Stimulated activated CD4-positive, alpha-beta T cell treated with anti-CD3 and anti-CD28 coated beads, Interleukin-1b, Interleukin-23, amount 100 ng/mL, for 4 hours (primary cell): ENCODE data around the gene IGF1.
"Not testable (repeated sequence)": the region's sequence is repeated elsewhere in the genome, so short reads cannot be mapped to it uniquely, and the experiment has no call there.

Source experiments
- DNase-seq, 2 donors: peaks; one replicate each; pipeline ENCODE4 v3.0.0-alpha.2; 2020; ENCODE audit warnings: low read depth in 2 of 2

Gene IGF1

GRCh38 chr12:102385343-102385742 lies 95.0 kb downstream of the IGF1 start:
- DNase-seq, result no peak

- DNase-seq, result no peak
Observed at GRCh38 chr12:102379346-102380162, 100.8 kb downstream of the IGF1 start.

- no peak for DNase-seq
Observed at GRCh38 chr12:102376781-102377180, 103.6 kb downstream of the IGF1 start.

GRCh38 chr12:102376181-102376747 lies 104.1 kb downstream of the IGF1 start:
- no peak for DNase-seq

- no peak for DNase-seq
Observed at GRCh38 chr12:102374190-102374589, 106.2 kb downstream of the IGF1 start.

DNA sequence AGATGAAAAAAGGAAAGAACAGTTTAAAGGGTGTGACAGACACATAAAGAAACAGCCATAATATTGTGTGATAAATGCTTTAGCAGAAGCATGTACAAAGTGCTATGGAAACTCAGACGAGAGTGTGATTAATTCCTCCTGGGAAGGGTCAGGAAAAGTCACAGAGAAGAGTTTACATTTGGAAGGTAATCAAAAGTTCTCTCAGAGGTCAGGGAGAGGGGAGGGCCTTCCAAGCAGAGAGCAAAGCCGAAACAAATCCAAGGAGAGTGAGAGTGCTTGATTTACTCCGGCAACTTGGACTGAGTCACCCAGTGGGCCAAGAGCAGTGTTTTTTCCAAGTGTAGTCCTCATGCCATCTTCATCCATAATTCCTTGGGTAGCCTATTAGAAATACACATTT lies 108.3 kb downstream of the IGF1 start:
- DNase-seq, result no peak

DNA sequence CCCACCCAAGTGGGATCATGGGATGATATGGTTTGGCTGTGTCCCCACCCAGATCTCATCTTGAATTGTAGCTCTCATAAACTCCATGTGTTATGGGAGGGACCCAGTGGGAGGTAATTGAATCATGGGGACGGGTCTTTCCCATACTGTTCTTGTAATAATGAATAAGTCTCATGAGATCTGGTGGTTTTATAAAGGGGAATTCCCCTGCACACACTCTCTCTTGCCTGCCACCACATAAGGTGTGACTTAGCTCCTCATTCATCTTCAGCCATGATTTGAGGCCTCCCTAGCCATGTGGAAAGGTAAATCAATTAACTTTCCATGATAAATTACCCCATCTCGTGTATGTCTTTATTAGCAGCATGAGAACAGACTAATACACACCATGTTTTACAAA lies 109.2 kb downstream of the IGF1 start:
- no peak for DNase-seq

DNA sequence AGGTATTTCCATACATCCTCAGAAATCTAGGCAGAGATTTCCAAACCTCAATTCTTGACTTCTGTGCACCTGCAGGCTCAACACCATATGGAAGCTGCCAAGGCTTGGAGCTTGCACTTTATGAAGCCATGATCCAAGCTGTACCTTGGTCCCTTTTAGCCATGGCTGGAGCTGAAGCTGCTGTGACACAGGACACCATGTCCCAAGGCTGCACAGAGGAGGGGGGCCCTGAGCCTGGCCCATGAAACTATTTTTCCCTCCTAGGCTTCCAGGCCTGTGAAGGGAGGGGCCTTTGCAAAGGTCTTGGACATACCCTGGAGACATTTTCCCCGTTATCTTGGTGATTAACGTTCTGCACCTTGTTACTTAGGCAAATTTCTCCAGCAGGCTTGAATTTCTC lies 110.5 kb downstream of the IGF1 start:
- no peak for DNase-seq

DNA sequence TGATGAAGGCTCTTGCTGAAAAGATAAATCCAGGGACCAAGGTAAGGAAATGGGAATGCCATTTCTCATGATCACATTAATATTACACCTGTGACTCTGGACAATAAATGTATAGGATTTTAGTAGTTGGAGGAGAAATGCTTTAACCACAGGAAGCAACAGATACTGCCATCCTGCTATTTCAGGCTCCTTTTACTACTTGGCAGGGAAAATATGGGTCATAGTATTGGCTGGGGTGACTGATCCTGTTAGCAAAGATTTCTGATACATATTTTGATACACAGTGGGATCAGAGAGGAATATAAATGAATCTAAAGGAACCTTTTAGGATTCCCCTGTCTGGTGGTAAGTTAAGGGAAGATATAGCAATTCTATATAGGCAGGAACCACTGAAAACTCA lies 115.0 kb downstream of the IGF1 start:
- no peak for DNase-seq

DNA sequence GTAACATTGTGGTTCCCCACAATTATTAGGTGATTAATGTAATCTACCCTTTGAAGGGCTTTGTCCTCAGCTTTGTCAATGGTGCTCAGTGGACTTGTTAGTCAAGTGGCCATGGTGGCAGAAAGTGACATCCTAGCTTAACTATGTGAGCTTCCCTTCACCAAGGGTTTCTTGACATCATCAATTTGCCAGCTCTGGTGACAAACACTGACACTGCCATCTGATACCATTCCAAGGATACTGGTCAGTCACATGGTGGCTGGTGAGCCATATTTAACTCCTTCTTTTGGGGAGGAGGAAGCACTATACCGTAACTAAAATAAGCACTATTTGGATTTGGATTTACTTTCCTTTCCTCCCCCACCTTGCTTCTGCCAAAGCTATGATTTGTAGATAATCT lies 115.7 kb downstream of the IGF1 start:
- DNase-seq, result no peak

DNA sequence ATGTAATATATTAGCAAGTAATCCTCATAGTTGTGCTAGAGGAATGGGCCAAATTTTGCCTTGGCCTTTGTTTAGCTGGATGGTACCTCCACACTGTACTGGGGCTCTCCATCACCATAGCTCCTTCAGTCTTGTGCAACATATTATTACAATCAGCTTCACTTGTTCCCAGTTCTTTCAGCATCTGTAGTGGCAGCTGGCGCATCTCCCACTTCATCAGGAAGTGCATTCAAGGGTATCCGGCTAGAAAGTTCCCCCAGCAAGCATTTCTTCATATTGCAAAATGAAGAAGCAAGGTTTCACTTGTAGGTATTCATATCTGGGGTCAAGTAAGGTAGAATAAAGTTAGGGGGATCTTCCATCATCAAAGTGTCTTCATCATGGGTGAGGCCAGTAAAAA lies 123.7 kb downstream of the IGF1 start:
- DNase-seq, result no peak

DNA sequence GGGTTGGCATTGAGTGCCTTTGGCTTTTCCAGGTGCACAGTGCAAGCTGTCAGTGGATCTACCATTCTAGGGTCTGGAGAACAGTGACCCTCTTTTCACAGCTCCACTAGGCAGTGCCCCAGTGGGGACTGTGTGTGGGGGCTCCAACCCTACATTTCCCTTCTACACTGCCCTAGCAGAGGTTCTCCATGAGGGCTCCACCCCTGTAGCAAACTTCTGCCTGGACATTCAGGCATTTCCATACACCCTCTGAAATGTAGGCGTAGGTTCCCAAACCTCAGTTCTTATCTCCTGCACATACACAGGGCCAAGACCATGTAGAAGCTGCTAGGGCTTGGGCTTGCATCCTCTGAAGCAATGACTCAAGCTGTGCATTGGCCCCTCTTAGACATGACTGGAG lies 126.1 kb downstream of the IGF1 start:
- DNase-seq, result not testable (repeated sequence)

- no peak for DNase-seq
Observed at GRCh38 chr12:102351322-102351721, 129.0 kb downstream of the IGF1 start.

DNA sequence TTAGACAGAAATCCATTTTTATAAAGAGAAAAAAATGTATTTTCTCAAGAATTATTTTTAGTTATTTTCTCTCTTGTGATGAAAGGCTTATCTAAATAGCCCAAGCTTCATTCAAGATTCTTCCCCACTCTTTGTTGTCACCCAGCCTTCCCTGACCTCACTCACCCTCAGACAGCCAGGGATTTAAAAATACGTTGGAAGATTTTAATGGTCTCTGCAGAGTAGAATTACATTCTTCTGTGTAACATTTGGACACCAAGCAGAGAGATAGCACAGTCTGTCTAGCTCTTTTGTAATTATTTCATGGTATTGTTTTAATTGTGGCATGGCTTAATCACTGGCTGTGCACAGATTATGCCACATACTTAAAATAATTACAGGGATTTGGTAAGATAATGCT lies 130.3 kb downstream of the IGF1 start:
- DNase-seq, result no peak

- DNase-seq, result no peak
Observed at GRCh38 chr12:102349079-102349478, 131.3 kb downstream of the IGF1 start.

DNA sequence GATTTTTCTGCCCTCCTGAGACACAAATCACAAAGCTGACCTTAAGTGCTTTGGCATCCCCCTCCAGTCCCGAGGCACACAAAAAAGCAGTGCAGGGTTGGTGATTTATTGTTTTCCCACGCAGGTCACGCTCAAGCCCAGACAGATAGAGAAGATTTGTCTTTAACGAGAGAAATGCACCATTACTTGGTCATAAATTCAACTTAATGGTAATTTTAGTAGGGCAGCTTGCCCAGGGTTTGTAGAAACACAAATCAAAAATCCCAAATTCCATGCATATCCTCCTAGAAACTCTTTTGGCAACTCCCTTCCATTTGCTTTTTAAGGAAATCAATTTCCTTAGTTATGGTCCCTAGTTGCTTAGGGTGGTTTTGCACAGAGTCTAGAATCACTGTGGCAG lies 132.6 kb downstream of the IGF1 start:
- DNase-seq, result no peak
